ENCODE results near the gene ROR2. TPM values are rescaled to one million over a fixed set of nuclear protein-coding genes. Genes with fewer than 3 reads are reported as not detected.
A peak's percentile ranks its signal among the peaks of the same experiment; 100 is the strongest.

The ROR2 gene
- total RNA-seq, 1 experiment from 2014 or later: 0.84 TPM

DNA sequence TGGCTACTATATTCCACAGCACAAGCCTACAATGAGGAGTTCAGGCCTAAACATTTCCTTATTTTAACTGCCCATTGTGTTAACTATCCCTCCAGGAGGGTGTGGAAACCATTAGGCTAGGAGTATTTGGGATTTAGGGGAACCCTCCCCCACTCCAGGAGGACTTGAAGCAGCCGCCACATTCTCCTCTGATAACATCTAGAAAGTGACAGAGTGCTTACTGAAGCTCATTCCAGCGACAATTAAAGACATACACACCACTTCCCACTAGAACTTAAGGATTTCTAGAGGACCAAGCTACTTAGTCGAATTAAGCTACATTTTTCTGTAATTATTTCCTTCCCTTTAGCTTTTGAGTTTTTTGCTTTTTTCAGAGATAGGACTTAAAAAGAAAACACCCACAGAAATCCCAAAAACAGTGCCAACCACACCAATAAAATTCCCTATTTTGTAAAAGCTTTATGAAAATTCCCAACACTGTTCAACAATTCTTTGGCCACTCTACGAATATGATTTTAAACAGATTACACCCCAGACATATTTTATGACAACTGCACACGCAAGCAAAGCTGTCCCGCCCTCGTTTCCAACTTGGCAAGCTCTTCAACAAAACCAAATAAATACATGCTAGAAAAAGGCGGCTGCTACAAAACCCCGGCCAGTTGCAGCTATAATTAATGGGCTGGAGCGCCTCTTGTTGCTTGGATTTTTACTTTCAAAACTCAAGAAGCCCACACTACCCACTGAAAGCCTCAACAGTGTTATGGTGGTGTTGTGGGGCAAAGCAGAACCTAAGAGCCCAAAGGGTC, 4.5 kb downstream of the ROR2 start:
- intact Hi-C loops (cut with micrococcal nuclease): no loop called here
- no peak overlapping the region for H3K27ac Mint-ChIP-seq (ENCODE audit: low read depth, unreplicated experiment)
- no peak for DNase-seq (ENCODE audit: unreplicated experiment)
- peaks cover 16% of the 10 kb centered on the region for H3K27me3 Mint-ChIP-seq (ENCODE audit: insufficient read depth, unreplicated experiment)
- ChIA-PET CTCF (interaction anchor here (0.5 to 1.0 kb wide), 6 partner anchors 9 to 1031 kb away, joined by 3 to 5 read pairs (median 3); no protein-coding TSS in a partner anchor), POLR2A (interaction anchor here (0.7 to 1.0 kb wide), 2 partner anchors 9 to 1285 kb away, joined by 3 to 4 read pairs; no protein-coding TSS in a partner anchor)
- H3K9me3 Mint-ChIP-seq (ENCODE audit: unreplicated experiment): no peaks in the 10 kb centered on the region
- TF ChIP-seq, protein P1, sequence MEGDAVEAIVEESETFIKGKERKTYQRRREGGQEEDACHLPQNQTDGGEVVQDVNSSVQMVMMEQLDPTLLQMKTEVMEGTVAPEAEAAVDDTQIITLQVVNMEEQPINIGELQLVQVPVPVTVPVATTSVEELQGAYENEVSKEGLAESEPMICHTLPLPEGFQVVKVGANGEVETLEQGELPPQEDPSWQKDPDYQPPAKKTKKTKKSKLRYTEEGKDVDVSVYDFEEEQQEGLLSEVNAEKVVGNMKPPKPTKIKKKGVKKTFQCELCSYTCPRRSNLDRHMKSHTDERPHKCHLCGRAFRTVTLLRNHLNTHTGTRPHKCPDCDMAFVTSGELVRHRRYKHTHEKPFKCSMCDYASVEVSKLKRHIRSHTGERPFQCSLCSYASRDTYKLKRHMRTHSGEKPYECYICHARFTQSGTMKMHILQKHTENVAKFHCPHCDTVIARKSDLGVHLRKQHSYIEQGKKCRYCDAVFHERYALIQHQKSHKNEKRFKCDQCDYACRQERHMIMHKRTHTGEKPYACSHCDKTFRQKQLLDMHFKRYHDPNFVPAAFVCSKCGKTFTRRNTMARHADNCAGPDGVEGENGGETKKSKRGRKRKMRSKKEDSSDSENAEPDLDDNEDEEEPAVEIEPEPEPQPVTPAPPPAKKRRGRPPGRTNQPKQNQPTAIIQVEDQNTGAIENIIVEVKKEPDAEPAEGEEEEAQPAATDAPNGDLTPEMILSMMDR (IDR thresholded peaks at IDR 0.05; ENCODE audit: unreplicated experiment): no peak
- H3K4me1 Mint-ChIP-seq (ENCODE audit: insufficient read depth, unreplicated experiment): no peaks in the 10 kb centered on the region
- no peaks in the 10 kb centered on the region for H3K36me3 Mint-ChIP-seq (ENCODE audit: insufficient read depth, unreplicated experiment)
- H3K4me3 Mint-ChIP-seq (ENCODE audit: unreplicated experiment): no peak overlapping the region
- no TSS peak for BruUV-seq (replicated peaks)

DNA sequence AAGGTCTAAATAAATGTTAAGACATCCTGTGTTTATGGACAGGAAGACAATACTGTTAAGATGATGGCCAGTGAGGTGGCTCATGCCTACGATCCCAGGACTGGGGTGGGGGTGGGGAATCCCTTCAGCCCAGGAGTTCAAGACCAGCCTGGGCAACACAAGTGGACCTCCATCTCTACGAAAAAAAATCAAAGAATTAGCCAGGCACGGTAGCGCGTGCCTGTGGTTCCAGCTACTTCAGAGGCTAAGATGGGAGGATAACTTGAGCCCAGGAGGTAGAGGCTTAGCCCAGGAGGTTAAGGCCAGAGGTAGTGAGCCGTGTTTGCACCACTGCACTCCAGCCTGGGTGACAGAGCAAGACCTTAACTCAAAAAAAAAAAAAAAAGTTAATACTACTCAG, 5.3 kb downstream of the ROR2 start:
- Mint-ChIP-seq H3K27ac (ENCODE audit: low read depth, unreplicated experiment) (no peak overlapping the region), H3K4me3 (ENCODE audit: unreplicated experiment) (no peak overlapping the region), H3K36me3 (ENCODE audit: insufficient read depth, unreplicated experiment) (no peaks in the 10 kb centered on the region), H3K4me1 (ENCODE audit: insufficient read depth, unreplicated experiment) (no peaks in the 10 kb centered on the region), H3K9me3 (ENCODE audit: unreplicated experiment) (no peaks in the 10 kb centered on the region), H3K27me3 (ENCODE audit: insufficient read depth, unreplicated experiment) (peaks cover 16% of the 10 kb centered on the region)
- ChIA-PET CTCF (interaction anchor here (0.5 to 1.0 kb wide), 5 partner anchors 9 to 388 kb away, joined by 3 to 5 read pairs (median 3); no protein-coding TSS in a partner anchor), POLR2A (interaction anchor here (0.7 kb wide), 1 partner anchor 1284 kb away, joined by 4 read pairs; no protein-coding TSS in a partner anchor)
- BruUV-seq (replicated peaks): no TSS peak
- TF ChIP-seq, protein P1 (IDR thresholded peaks at IDR 0.05; ENCODE audit: unreplicated experiment): no peak
- DNase-seq (ENCODE audit: unreplicated experiment): no peak
- intact Hi-C loops (cut with micrococcal nuclease): no loop called here

DNA sequence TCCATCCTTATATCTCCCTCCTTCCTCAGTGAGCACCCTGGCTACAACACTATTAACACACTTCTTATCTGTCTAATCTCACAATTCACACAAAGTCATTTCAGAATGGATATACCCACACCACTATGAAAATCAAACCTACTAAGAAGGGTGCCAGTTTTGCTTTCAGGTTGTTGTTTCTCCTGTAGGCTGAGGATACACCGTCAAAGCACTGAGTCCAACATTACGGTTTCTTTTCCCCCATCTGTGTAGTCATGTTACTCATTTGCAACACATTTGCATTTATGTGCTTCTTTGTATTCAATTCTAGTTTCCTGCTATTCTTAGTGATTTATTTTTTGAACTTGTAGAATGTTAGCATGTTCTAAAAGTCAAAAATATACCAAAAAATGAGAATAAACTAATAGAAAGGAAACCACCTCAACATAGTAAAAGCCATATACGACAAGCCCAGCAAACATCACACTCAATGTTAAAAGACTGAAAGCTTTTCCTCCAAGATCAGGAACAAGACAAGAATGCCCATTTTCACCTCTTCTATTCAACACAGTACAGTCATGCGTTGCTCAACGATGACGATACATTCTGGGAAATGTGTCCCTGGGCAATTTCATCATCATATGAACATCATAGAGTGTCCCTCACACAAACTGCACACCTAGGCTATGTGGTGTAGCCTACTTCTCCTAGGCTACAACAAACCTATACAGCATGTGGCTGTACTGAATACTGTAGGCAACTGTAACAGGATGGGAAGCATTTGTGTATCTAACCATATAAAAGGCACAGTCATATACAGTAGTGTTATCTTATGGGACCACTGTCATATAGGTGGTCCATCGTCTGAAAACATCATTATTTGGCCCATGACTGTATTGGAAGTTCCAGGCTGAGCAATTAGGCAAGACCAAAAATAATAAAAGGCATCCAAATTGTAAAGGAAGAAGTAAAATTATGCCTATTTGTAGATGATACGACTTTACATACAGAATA, 6.3 kb downstream of the ROR2 start:
- Mint-ChIP-seq H3K27me3 (ENCODE audit: insufficient read depth, unreplicated experiment) (peaks cover 16% of the 10 kb centered on the region), H3K9me3 (ENCODE audit: unreplicated experiment) (no peaks in the 10 kb centered on the region), H3K4me1 (ENCODE audit: insufficient read depth, unreplicated experiment) (no peaks in the 10 kb centered on the region), H3K27ac (ENCODE audit: low read depth, unreplicated experiment) (no peak overlapping the region), H3K4me3 (ENCODE audit: unreplicated experiment) (no peak overlapping the region), H3K36me3 (ENCODE audit: insufficient read depth, unreplicated experiment) (no peaks in the 10 kb centered on the region)
- intact Hi-C loops (cut with micrococcal nuclease): no loop called here
- BruUV-seq (replicated peaks): no TSS peak
- CTCF ChIA-PET: interaction anchor here (0.8 kb wide), 1 partner anchor 184 kb away, joined by 3 read pairs; no protein-coding TSS in a partner anchor
- TF ChIP-seq, protein P1 (IDR thresholded peaks at IDR 0.05; ENCODE audit: unreplicated experiment): no peak
- DNase-seq (ENCODE audit: unreplicated experiment): peak; percentile 80
- POLR2A ChIA-PET: no interaction called here

DNA sequence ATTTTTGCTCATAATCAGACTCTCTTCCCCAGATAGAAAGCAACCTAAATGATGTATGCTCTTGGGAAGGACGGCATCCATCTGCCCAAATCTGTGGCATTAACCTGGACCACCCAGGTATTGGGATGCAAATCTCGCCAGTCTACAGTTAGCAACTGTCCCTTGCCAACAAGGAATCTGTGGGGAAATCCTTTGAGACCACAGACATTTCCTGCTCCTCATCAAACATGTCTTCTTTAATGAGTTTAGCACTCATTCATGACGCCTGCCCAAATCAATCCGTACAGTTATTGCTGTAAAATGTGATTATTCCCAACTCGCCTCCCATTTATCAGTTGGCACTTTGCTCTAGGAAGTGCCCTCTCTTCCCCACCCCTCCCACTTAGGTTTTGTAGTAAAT, 7.8 kb downstream of the ROR2 start:
- no peaks in the 10 kb centered on the region for H3K9me3 Mint-ChIP-seq (ENCODE audit: unreplicated experiment)
- BruUV-seq (replicated peaks): no TSS peak
- TF ChIP-seq, protein P1 (IDR thresholded peaks at IDR 0.05; ENCODE audit: unreplicated experiment): no peak
- H3K36me3 Mint-ChIP-seq (ENCODE audit: insufficient read depth, unreplicated experiment): no peaks in the 10 kb centered on the region
- intact Hi-C loops (cut with micrococcal nuclease): no loop called here
- no peak overlapping the region for H3K4me3 Mint-ChIP-seq (ENCODE audit: unreplicated experiment)
- CTCF ChIA-PET: interaction anchor here (1.2 kb wide), 1 partner anchor 12 kb away, joined by 3 read pairs; no protein-coding TSS in a partner anchor
- DNase-seq (ENCODE audit: unreplicated experiment): no peak
- H3K27me3 Mint-ChIP-seq (ENCODE audit: insufficient read depth, unreplicated experiment): peaks cover 15% of the 10 kb centered on the region
- peak overlapping the region; percentile 43 for H3K27ac Mint-ChIP-seq (ENCODE audit: low read depth, unreplicated experiment)
- POLR2A ChIA-PET: no interaction called here
- no peaks in the 10 kb centered on the region for H3K4me1 Mint-ChIP-seq (ENCODE audit: insufficient read depth, unreplicated experiment)
